ENCODE data around the gene SUDS3. TPM values are rescaled to one million over a fixed set of nuclear protein-coding genes. Genes with fewer than 3 reads are reported as not detected.

The SUDS3 gene
- total RNA-seq, 1 experiment from 2014 or later = 50.5 TPM

- no peak overlapping the region for H3K4me3 Mint-ChIP-seq (ENCODE audit: low read depth, unreplicated experiment)
- intact Hi-C loops (cut with micrococcal nuclease; ENCODE audit: unreplicated experiment) = loop anchor here (2.0 kb wide), 1 partner anchor 21 kb away; no protein-coding TSS in a partner anchor
These were observed 40.2 kb upstream of the SUDS3 start for GRCh38 chr12:118336123-118336522.

DNA sequence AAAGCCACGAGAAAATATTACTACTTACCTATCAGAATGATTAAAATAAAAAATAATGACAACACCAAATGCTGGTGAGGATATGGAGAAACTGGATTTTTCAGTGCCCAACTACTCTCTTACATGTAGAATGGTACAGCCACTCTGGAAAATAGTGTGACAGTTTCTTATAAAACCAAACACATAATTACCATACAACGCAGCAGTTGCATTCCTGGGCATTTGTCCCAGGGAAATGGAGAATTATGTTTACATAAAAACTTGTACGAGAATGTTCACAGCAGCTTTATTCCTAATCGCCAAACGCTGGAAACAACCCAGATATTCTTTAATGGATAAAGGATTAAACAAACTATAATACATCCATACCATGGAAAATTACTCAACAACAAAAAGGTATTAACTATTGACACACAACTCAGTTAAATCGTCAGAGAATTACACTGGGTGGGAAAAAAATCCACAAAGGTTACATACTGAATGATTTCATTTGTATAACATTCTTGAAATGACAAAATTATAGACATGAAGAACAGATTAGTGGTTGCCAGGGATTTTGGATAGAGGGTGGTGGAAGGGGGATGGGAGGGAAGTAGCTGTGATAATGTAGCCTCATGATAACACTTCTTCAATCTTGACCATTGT, 39.0 kb upstream of the SUDS3 start:
- Mint-ChIP-seq H3K27me3 (ENCODE audit: unreplicated experiment) (no peaks in the 10 kb centered on the region), H3K4me1 (ENCODE audit: low read depth, unreplicated experiment) (peaks cover 37% of the 10 kb centered on the region), H3K9me3 (ENCODE audit: low read depth, unreplicated experiment) (no peaks in the 10 kb centered on the region), H3K27ac (ENCODE audit: unreplicated experiment) (no peak overlapping the region), H3K4me3 (ENCODE audit: low read depth, unreplicated experiment) (no peak overlapping the region), H3K36me3 (ENCODE audit: insufficient read depth, unreplicated experiment) (no peaks in the 10 kb centered on the region)
- intact Hi-C loops (cut with micrococcal nuclease; ENCODE audit: unreplicated experiment) = loop anchor here (2.0 kb wide), 1 partner anchor 19 kb away; no protein-coding TSS in a partner anchor
- BruUV-seq (replicated peaks) = no TSS peak
- TF ChIP-seq CTCF (IDR thresholded peaks at IDR 0.05; ENCODE audit: unreplicated experiment) = no peak
- CTCF ChIA-PET = interaction anchor here (0.6 kb wide), 1 partner anchor 36 kb away, joined by 3 read pairs; no protein-coding TSS in a partner anchor
- no peak for DNase-seq

More at GRCh38 chr12:118336123-118336522, 40.2 kb upstream of the SUDS3 start:
- H3K27me3 Mint-ChIP-seq (ENCODE audit: unreplicated experiment) = no peaks in the 10 kb centered on the region
- H3K9me3 Mint-ChIP-seq (ENCODE audit: low read depth, unreplicated experiment) = no peaks in the 10 kb centered on the region
- DNase-seq = no peak
- H3K36me3 Mint-ChIP-seq (ENCODE audit: insufficient read depth, unreplicated experiment) = no peaks in the 10 kb centered on the region
- H3K27ac Mint-ChIP-seq (ENCODE audit: unreplicated experiment) = peak overlapping the region; percentile 56
- peaks cover 38% of the 10 kb centered on the region for H3K4me1 Mint-ChIP-seq (ENCODE audit: low read depth, unreplicated experiment)
- no TSS peak for BruUV-seq (replicated peaks)
- CTCF ChIA-PET = interaction anchor here (0.5 to 0.6 kb wide), 2 partner anchors 64 to 1627 kb away, joined by 5 to 8 read pairs; no protein-coding TSS in a partner anchor
- TF ChIP-seq CTCF (IDR thresholded peaks at IDR 0.05; ENCODE audit: unreplicated experiment) = no peak

DNA sequence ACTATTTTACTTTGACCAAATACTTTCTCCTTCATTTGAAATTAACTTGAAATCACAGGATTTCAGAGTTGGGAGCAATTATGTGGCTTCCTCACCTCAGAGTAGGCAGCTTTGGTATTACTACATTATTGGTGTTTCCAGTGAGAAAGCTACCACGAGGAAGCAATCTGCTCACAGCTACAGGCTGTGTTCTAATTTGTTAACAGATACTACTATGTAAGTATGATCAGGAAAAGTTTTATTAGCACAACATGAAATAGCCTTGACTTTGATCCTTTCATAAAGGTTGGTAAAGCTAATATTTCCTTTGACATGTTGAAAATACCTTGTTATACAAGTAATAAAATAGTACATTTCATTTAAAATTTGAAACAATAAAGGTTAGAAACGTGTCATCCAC, 34.3 kb upstream of the SUDS3 start:
- BruUV-seq (replicated peaks) = no TSS peak

DNA sequence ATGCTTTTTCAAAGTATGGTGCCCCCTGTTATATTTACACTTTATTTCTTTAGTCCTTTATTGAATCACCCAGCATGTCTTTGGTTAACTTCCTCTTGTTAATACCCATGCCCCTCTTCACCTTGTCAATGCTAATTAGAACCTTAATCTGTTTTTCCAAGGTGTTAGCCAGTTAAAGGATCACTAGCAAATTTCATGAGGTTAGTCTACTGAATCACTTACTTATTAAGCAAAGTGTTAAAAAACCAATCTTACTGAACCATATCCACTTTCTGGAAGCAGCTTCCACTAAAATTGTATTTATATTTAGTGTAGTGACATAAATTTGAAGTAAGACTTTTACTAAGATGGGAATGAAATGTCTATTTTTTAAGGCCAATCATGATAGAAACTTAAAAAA, 31.5 kb upstream of the SUDS3 start:
- H3K27me3 Mint-ChIP-seq (ENCODE audit: unreplicated experiment) = no peaks in the 10 kb centered on the region
- H3K4me3 Mint-ChIP-seq (ENCODE audit: low read depth, unreplicated experiment) = no peak overlapping the region
- no peaks in the 10 kb centered on the region for H3K9me3 Mint-ChIP-seq (ENCODE audit: low read depth, unreplicated experiment)
- peaks cover 25% of the 10 kb centered on the region for H3K4me1 Mint-ChIP-seq (ENCODE audit: low read depth, unreplicated experiment)
- no TSS peak for BruUV-seq (replicated peaks)
- DNase-seq = no peak
- no peak overlapping the region for H3K27ac Mint-ChIP-seq (ENCODE audit: unreplicated experiment)
- CTCF ChIA-PET = no interaction called here
- no peak for TF ChIP-seq CTCF (IDR thresholded peaks at IDR 0.05; ENCODE audit: unreplicated experiment)
- no peaks in the 10 kb centered on the region for H3K36me3 Mint-ChIP-seq (ENCODE audit: insufficient read depth, unreplicated experiment)
- intact Hi-C loops (cut with micrococcal nuclease; ENCODE audit: unreplicated experiment) = no loop called here

More for the DNA sequence above, 34.3 kb upstream of the SUDS3 start:
- Mint-ChIP-seq H3K4me1 (ENCODE audit: low read depth, unreplicated experiment) (peaks cover 14% of the 10 kb centered on the region), H3K4me3 (ENCODE audit: low read depth, unreplicated experiment) (no peak overlapping the region), H3K27ac (ENCODE audit: unreplicated experiment) (no peak overlapping the region), H3K36me3 (ENCODE audit: insufficient read depth, unreplicated experiment) (no peaks in the 10 kb centered on the region), H3K27me3 (ENCODE audit: unreplicated experiment) (no peaks in the 10 kb centered on the region), H3K9me3 (ENCODE audit: low read depth, unreplicated experiment) (no peaks in the 10 kb centered on the region)
- intact Hi-C loops (cut with micrococcal nuclease; ENCODE audit: unreplicated experiment) = no loop called here
- TF ChIP-seq CTCF (IDR thresholded peaks at IDR 0.05; ENCODE audit: unreplicated experiment) = no peak
- no peak for DNase-seq
- CTCF ChIA-PET = interaction anchor here (1.3 kb wide), 1 partner anchor 15 kb away, joined by 3 read pairs; no protein-coding TSS in a partner anchor

All from Calu3 (cell line).